Stimulated activated CD4-positive, alpha-beta T cell treated with anti-CD3 and anti-CD28 coated beads, Interleukin-4, amount 100 ng/mL, for 24 hours (primary cell): ENCODE data around the gene WDR27.
A peak's percentile ranks its signal among the peaks of the same experiment; 100 is the strongest.

Experiments used
- DNase-seq: peaks from one replicate; pipeline ENCODE4 v3.0.0-alpha.2; 2020

WDR27 gene

GRCh38 chr6:169589699-169590257 is 112.1 kb downstream of the WDR27 start:
- DNase-seq: peak; percentile 13

- peak; percentile 21 for DNase-seq
These were observed 112.5 kb downstream of the WDR27 start for GRCh38 chr6:169589293-169589692.

- DNase-seq: no peak
These were observed 113.9 kb downstream of the WDR27 start for GRCh38 chr6:169587975-169588374.

GRCh38 chr6:169583886-169584541 is 117.8 kb downstream of the WDR27 start:
- DNase-seq: no peak

- no peak for DNase-seq
These were observed 122.3 kb downstream of the WDR27 start for GRCh38 chr6:169579407-169580111.

GRCh38 chr6:169577974-169578373 is 123.9 kb downstream of the WDR27 start:
- no peak for DNase-seq

GRCh38 chr6:169577236-169577635 is 124.6 kb downstream of the WDR27 start:
- DNase-seq: no peak

GRCh38 chr6:169575821-169576220 is 126.0 kb downstream of the WDR27 start:
- no peak for DNase-seq

GRCh38 chr6:169575365-169575764 is 126.5 kb downstream of the WDR27 start:
- DNase-seq: no peak

- no peak for DNase-seq
These were observed 127.4 kb downstream of the WDR27 start for GRCh38 chr6:169574420-169574819.

- DNase-seq: no peak
These were observed 127.9 kb downstream of the WDR27 start for GRCh38 chr6:169573883-169574282.

- no peak for DNase-seq
These were observed 130.5 kb downstream of the WDR27 start for GRCh38 chr6:169571123-169571962.

GRCh38 chr6:169568314-169569087 is 133.3 kb downstream of the WDR27 start:
- no peak for DNase-seq

GRCh38 chr6:169567819-169568218 is 134.0 kb downstream of the WDR27 start:
- no peak for DNase-seq

- no peak for DNase-seq
These were observed 134.7 kb downstream of the WDR27 start for GRCh38 chr6:169566961-169567750.

- no peak for DNase-seq
These were observed 135.5 kb downstream of the WDR27 start for GRCh38 chr6:169566319-169566718.

- DNase-seq: no peak
These were observed 137.2 kb downstream of the WDR27 start for GRCh38 chr6:169564453-169565240.

- DNase-seq: no peak
These were observed 140.2 kb downstream of the WDR27 start for GRCh38 chr6:169561665-169562064.

GRCh38 chr6:169559592-169559991 is 142.2 kb downstream of the WDR27 start:
- DNase-seq: no peak

GRCh38 chr6:169558774-169559441 is 142.9 kb downstream of the WDR27 start:
- no peak for DNase-seq
